Stimulated activated CD8-positive, alpha-beta memory T cell treated with anti-CD3 and anti-CD28 coated beads, Interleukin-4, amount 100 ng/mL, for 24 hours (primary cell): Measurements from ENCODE around the gene CD14.
"Not testable (repeated sequence)": the region's sequence is repeated elsewhere in the genome, so short reads cannot be mapped to it uniquely, and the experiment has no call there.

Source experiments
- DNase-seq: peaks from one replicate; pipeline ENCODE4 v3.0.0-alpha.2; 2020; ENCODE audit warnings: low read depth

Gene CD14

GRCh38 chr5:140595538-140596300 lies 37.3 kb downstream of the CD14 start:
- DNase-seq: no peak

GRCh38 chr5:140594169-140594568 lies 38.8 kb downstream of the CD14 start:
- DNase-seq: no peak

- not testable (repeated sequence) for DNase-seq
Observed at GRCh38 chr5:140593070-140593469, 39.9 kb downstream of the CD14 start.

GRCh38 chr5:140591747-140592372 lies 41.1 kb downstream of the CD14 start:
- no peak for DNase-seq

GRCh38 chr5:140590861-140591260 lies 42.1 kb downstream of the CD14 start:
- no peak for DNase-seq

GRCh38 chr5:140588311-140589070 lies 44.5 kb downstream of the CD14 start:
- DNase-seq: no peak

GRCh38 chr5:140587495-140587894 lies 45.5 kb downstream of the CD14 start:
- no peak for DNase-seq
